ENCODE results near the gene TMCC2. TPM values are rescaled to one million over a fixed set of nuclear protein-coding genes. Genes with fewer than 3 reads are reported as not detected.

TMCC2 gene
- polyA plus RNA-seq, 1 experiment = 3.4 TPM

DNA sequence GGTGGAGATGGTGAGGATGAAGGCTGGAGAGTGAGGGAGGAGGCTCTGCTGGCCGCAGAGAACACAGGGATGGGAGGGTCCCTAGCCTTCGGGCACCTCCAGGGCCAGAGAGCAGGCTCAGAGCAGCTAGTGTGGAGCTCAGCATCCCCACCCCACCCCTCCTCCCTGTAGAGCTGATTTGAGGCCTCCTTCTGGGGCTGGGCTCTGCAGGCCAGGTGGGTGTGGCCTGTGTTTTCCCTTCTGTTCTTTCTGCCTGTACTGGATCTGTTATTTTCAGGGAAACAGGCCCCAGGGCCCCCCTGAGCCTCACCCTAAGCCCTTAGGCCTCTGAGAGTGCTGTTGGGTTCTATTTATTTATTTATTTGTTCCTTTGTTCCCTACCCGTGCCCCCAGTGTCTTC is 44.8 kb downstream of the TMCC2 start:
- CTCF ChIA-PET = interaction anchor here (0.8 to 11.8 kb wide), 14 partner anchors 9 to 283 kb away, joined by 3 to 679 read pairs (median 8); partner anchors contain the start of genes NUAK2 and TMCC2
- H3K4me3 ChIP-seq (ENCODE audit: low read depth, low read length) = no peak overlapping the region
- POLR2A ChIA-PET = no interaction called here
- H3K27me3 ChIP-seq (ENCODE audit: control insufficient read depth, insufficient read depth, low read length) = no peaks in the 10 kb centered on the region
- TF ChIP-seq, protein P1, sequence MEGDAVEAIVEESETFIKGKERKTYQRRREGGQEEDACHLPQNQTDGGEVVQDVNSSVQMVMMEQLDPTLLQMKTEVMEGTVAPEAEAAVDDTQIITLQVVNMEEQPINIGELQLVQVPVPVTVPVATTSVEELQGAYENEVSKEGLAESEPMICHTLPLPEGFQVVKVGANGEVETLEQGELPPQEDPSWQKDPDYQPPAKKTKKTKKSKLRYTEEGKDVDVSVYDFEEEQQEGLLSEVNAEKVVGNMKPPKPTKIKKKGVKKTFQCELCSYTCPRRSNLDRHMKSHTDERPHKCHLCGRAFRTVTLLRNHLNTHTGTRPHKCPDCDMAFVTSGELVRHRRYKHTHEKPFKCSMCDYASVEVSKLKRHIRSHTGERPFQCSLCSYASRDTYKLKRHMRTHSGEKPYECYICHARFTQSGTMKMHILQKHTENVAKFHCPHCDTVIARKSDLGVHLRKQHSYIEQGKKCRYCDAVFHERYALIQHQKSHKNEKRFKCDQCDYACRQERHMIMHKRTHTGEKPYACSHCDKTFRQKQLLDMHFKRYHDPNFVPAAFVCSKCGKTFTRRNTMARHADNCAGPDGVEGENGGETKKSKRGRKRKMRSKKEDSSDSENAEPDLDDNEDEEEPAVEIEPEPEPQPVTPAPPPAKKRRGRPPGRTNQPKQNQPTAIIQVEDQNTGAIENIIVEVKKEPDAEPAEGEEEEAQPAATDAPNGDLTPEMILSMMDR (IDR thresholded peaks at IDR 0.05; ENCODE audit: insufficient read depth, low read depth, low read length) = no peak
- no peaks in the 10 kb centered on the region; the same call in 1 of the 2 replicates for H3K36me3 ChIP-seq (ENCODE audit: control insufficient read depth, insufficient read depth, low read length)
- no peak for DNase-seq (ENCODE audit: low read depth)

DNA sequence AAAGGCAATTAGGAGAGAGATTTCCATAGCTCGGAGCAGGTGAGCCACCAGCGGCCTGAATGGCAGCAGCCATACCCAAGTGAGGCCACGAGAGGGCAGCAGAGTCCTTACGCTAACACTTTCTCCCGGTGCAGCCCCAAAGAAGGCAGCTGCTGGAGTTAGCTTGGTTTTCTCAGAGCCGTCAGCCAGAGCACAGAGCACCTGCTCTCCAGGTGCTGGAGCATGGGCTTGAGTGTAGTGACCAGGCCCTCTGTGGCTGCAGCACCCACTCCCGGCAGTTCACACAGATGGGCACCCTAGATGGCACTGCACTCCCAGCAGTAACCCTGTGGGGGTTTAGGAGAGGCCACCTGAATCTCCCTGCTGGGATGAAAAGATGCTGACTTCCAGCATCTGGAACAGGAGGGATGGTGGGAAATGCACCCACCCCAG is 45.8 kb downstream of the TMCC2 start:
- no peak overlapping the region for H3K4me3 ChIP-seq (ENCODE audit: low read depth, low read length)
- CTCF ChIA-PET = interaction anchor here (0.6 to 11.8 kb wide), 32 partner anchors 8 to 856 kb away, joined by 3 to 679 read pairs (median 4); partner anchors contain the start of genes KLHDC8A, NUAK2 and TMCC2
- DNase-seq (ENCODE audit: low read depth) = no peak
- POLR2A ChIA-PET = interaction anchor here (0.6 to 1.0 kb wide), 2 partner anchors 51 to 52 kb away, joined by 3 to 5 read pairs; no protein-coding TSS in a partner anchor
- TF ChIP-seq, protein P1 (IDR thresholded peaks at IDR 0.05; ENCODE audit: insufficient read depth, low read depth, low read length) = peak; percentile 98
- H3K36me3 ChIP-seq (ENCODE audit: control insufficient read depth, insufficient read depth, low read length) = no peaks in the 10 kb centered on the region; the same call in 1 of the 2 replicates
- no peaks in the 10 kb centered on the region for H3K27me3 ChIP-seq (ENCODE audit: control insufficient read depth, insufficient read depth, low read length)

DNA sequence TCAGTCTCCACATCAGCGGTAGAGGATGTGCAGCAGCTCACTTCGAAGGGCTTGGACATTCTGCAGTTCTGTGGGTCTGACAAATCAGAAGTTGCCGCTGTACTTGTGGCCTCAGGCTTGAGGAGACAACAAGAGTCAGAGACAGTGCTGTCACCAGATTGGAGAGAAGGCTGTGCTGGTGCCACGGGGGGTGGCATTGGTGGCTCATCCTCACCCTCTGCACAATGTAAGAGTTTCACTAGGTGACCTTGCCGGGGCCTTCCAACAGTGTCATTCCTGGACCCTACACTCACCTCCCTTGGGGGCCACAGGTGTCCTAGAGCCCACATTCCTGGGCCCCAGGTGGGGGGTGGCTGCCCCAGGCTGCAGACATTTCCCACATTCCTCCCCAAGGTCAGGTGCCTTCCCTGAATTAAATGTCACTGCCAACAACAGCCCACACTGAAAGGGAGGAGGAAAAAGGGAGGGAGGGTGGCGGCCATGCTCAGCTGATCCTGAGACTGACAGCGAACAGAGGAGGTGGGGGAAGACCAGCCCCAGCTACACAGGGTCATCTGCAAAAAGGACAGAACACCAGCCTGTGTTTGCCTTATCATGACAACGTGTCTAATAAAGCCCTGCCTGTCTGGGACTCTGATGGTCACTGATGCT is 46.4 kb downstream of the TMCC2 start:
- DNase-seq (ENCODE audit: low read depth) = no peak
- H3K36me3 ChIP-seq (ENCODE audit: control insufficient read depth, insufficient read depth, low read length) = no peaks in the 10 kb centered on the region; the same call in 1 of the 2 replicates
- no peaks in the 10 kb centered on the region for H3K27me3 ChIP-seq (ENCODE audit: control insufficient read depth, insufficient read depth, low read length)
- ChIA-PET POLR2A (interaction anchor here (1.0 kb wide), 1 partner anchor 51 kb away, joined by 5 read pairs; no protein-coding TSS in a partner anchor), CTCF (interaction anchor here (0.6 to 11.8 kb wide), 30 partner anchors 9 to 857 kb away, joined by 3 to 679 read pairs (median 6); partner anchors contain the start of genes KLHDC8A, NUAK2 and TMCC2)
- H3K4me3 ChIP-seq (ENCODE audit: low read depth, low read length) = no peak overlapping the region
- TF ChIP-seq, protein P1 (IDR thresholded peaks at IDR 0.05; ENCODE audit: insufficient read depth, low read depth, low read length) = no peak

DNA sequence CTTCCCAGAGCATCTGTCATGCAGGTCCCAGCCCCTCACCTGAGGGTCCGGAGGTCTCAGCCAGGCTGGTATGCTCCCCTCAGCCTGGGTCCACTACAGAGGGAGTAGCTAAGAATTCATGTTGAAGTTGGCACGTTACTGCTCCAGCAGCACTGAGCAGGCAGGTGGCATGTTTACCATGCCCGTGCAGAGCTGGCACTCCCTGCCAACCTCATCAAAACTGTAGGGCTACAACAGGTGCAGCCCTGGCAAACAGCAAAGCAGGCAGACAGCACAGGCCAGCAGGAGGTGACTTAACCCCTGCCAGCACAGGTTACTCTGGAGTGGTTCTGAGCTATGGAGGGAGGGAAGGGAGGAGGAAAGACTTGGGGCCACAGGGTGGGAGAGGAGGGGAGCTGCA is 47.4 kb downstream of the TMCC2 start:
- no peak for DNase-seq (ENCODE audit: low read depth)
- Histone ChIP-seq H3K36me3 (ENCODE audit: control insufficient read depth, insufficient read depth, low read length) (no peaks in the 10 kb centered on the region), H3K4me3 (ENCODE audit: low read depth, low read length) (no peak overlapping the region), H3K27me3 (ENCODE audit: control insufficient read depth, insufficient read depth, low read length) (no peaks in the 10 kb centered on the region)
- POLR2A ChIA-PET = no interaction called here
- CTCF ChIA-PET = interaction anchor here (1.0 to 11.8 kb wide), 6 partner anchors 10 to 210 kb away, joined by 3 to 679 read pairs (median 38); partner anchors contain the start of gene NUAK2
- TF ChIP-seq, protein P1 (IDR thresholded peaks at IDR 0.05; ENCODE audit: insufficient read depth, low read depth, low read length) = no peak

DNA sequence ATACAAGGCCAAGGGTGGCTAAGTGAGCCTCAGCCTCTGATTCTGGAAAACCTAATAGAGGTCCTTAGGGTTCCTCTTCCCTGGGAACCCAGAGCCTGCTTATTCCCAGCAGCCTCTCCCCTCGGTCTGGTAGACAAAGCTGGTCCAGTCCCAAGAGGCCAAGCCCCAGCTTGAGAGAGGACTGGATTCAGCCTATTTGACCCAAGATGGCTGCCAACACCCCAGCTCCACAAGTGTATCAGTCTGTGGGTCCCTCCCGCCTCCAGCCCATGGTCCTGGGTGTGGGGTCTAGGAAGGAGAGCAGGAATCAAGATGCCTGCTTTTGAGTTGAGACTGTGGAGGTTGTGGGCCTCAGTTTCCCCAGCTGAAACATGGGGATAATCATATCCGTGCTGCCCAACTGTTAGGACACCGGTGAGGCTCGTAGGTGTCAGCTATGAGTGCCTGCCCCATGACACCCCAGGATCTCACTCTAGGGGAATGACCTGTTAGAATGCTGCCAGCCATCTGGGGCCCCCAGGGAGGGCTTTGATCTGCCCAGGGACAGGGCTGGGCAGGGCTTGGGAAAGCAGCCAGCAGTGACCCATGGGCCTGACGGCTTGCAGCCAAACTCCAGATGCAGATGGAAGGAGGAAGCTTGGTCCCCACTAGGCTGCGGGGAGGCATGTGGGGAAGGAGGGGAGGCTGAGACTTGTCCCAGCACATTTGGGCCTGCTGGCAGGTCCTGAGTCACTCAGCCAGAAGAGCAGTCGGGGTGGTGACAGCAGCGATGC is 48.4 kb downstream of the TMCC2 start:
- TF ChIP-seq, protein P1 (IDR thresholded peaks at IDR 0.05; ENCODE audit: insufficient read depth, low read depth, low read length) = no peak
- no peak for DNase-seq (ENCODE audit: low read depth)
- H3K4me3 ChIP-seq (ENCODE audit: low read depth, low read length) = no peak overlapping the region
- no peaks in the 10 kb centered on the region for H3K36me3 ChIP-seq (ENCODE audit: control insufficient read depth, insufficient read depth, low read length)
- H3K27me3 ChIP-seq (ENCODE audit: control insufficient read depth, insufficient read depth, low read length) = no peaks in the 10 kb centered on the region
- POLR2A ChIA-PET = no interaction called here
- CTCF ChIA-PET = interaction anchor here (0.7 to 11.8 kb wide), 7 partner anchors 9 to 209 kb away, joined by 3 to 679 read pairs (median 24); partner anchors contain the start of gene NUAK2
